Measurements from ENCODE around the gene ASPA.
A peak's percentile ranks its signal among the peaks of the same experiment; 100 is the strongest.

DNA sequence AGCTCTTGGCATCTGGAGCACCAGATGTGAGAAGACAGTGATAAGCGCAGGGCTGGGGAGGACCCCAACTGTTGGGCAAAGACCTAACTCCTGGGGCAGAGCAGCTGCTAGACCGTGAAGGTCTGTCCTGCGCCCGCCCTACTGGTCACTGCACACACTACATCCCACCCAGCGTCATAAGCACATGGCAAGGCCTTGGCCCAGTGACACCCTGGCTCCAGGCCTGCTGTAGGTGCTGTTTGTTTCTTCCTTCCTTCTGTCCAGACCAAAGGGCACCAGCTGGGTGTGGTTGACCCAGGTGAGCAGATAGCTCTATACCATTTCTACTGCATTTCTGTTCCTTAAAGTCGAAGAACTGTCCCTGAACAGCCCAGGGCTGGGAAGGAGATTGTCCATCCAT, 75.4 kb downstream of the ASPA start:
- TF ChIP-seq, protein P1, sequence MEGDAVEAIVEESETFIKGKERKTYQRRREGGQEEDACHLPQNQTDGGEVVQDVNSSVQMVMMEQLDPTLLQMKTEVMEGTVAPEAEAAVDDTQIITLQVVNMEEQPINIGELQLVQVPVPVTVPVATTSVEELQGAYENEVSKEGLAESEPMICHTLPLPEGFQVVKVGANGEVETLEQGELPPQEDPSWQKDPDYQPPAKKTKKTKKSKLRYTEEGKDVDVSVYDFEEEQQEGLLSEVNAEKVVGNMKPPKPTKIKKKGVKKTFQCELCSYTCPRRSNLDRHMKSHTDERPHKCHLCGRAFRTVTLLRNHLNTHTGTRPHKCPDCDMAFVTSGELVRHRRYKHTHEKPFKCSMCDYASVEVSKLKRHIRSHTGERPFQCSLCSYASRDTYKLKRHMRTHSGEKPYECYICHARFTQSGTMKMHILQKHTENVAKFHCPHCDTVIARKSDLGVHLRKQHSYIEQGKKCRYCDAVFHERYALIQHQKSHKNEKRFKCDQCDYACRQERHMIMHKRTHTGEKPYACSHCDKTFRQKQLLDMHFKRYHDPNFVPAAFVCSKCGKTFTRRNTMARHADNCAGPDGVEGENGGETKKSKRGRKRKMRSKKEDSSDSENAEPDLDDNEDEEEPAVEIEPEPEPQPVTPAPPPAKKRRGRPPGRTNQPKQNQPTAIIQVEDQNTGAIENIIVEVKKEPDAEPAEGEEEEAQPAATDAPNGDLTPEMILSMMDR (conservative IDR thresholded peaks at IDR 0.05; ENCODE audit: low read depth in 2 of 2), result peak; percentile 21 to 25; a peak in 2 of 4 replicates
- TF ChIP-seq, protein P2, sequence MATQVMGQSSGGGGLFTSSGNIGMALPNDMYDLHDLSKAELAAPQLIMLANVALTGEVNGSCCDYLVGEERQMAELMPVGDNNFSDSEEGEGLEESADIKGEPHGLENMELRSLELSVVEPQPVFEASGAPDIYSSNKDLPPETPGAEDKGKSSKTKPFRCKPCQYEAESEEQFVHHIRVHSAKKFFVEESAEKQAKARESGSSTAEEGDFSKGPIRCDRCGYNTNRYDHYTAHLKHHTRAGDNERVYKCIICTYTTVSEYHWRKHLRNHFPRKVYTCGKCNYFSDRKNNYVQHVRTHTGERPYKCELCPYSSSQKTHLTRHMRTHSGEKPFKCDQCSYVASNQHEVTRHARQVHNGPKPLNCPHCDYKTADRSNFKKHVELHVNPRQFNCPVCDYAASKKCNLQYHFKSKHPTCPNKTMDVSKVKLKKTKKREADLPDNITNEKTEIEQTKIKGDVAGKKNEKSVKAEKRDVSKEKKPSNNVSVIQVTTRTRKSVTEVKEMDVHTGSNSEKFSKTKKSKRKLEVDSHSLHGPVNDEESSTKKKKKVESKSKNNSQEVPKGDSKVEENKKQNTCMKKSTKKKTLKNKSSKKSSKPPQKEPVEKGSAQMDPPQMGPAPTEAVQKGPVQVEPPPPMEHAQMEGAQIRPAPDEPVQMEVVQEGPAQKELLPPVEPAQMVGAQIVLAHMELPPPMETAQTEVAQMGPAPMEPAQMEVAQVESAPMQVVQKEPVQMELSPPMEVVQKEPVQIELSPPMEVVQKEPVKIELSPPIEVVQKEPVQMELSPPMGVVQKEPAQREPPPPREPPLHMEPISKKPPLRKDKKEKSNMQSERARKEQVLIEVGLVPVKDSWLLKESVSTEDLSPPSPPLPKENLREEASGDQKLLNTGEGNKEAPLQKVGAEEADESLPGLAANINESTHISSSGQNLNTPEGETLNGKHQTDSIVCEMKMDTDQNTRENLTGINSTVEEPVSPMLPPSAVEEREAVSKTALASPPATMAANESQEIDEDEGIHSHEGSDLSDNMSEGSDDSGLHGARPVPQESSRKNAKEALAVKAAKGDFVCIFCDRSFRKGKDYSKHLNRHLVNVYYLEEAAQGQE (IDR thresholded peaks at IDR 0.05; ENCODE audit: unreplicated experiment), result no peak
- no peak for TF ChIP-seq POLR2AphosphoS5 (IDR thresholded peaks at IDR 0.05; ENCODE audit: low read depth)
- TF ChIP-seq EZH2 (IDR thresholded peaks at IDR 0.05; ENCODE audit: low read depth, unreplicated experiment), result no peak

Data from GM23338 (cell line).